HepG2 (cell line): ENCODE data around the gene LRRC4. TPM values are rescaled to one million over a fixed set of nuclear protein-coding genes. Genes with fewer than 3 reads are reported as not detected.

Source experiments
- ATAC-seq: fragments of 200-7000 bp; cut with Tn5 transposase; 3 replicates; pipeline ENCODE4 v1.9.1; 2020; ENCODE audit warnings: mild to moderate bottlenecking, moderate library complexity
- BruUV-seq: library from RNA; stranded (reverse); fragments of 400-500 nt; replicated peaks from 2 replicates; lab custom pipeline; 2021; lab: Mats Ljungman, UMichigan
- CTCF ChIA-PET: fragments of 300-600 bp; formaldehyde crosslinking; extraction: SDS; loops from one replicate; lab custom pipeline; 2021; ENCODE audit warnings: low total read pairs, inconsistent platforms, low intra/inter-chr PET ratio; lab: Yijun Ruan, JAX
- POLR2A ChIA-PET: fragments of 350-600 bp; sonication (Branson Sonifier 250); formaldehyde crosslinking; loops from one replicate; lab custom pipeline; 2020; ENCODE audit warnings: antibody characterized with exemption, inconsistent platforms; lab: Yijun Ruan, JAX
- DNase-seq: peaks from one replicate; pipeline ENCODE4 v3.0.0-alpha.2; 2015; ENCODE audit warnings: low spot score
- FAIRE-seq: peaks from 3 replicates; lab custom pipeline; 2011; peaks lifted over from hg19 to GRCh38; lab: Jason Lieb, UNC
- H2AFZ ChIP-seq: one replicate; pipeline ENCODE4 v1.6.1; 2011; ENCODE audit warnings: low read length, inconsistent platforms
- H3K27ac ChIP-seq: fragments of 300-600 bp; 3 replicates; pipeline ENCODE4 v1.8.0; 2011; ENCODE audit warnings: mixed run types, mild to moderate bottlenecking, mixed read lengths, low read length, inconsistent platforms; ENCODE audit not compliant: insufficient read depth; ENCODE audit errors: extremely low read length
- H3K27me3 ChIP-seq, 2 experiments: fragments of 200-600 bp in 1 of 2; 2 replicates in 1 of 2; 3 replicates in 1 of 2; pipeline versions ENCODE4 v1.6.0 to v1.8.0; 2011; ENCODE audit warnings: low read length in 2 of 2, mild to moderate bottlenecking in 2 of 2, moderate library complexity in 2 of 2, inconsistent platforms in 1 of 2; ENCODE audit not compliant: insufficient read depth in 2 of 2, control insufficient read depth in 1 of 2
- H3K36me3 ChIP-seq, 2 experiments: fragments of 200-600 bp in 1 of 2; replicated peaks in 1 of 2; 2 replicates in 1 of 2; 3 replicates in 1 of 2; pipeline versions ENCODE4 v1.5.1 to v1.8.0; 2011; ENCODE audit warnings: low read length in 2 of 2, inconsistent platforms in 1 of 2; ENCODE audit not compliant: insufficient read depth in 2 of 2, control insufficient read depth in 1 of 2
- H3K4me1 ChIP-seq: 2 replicates; pipeline ENCODE4 v1.5.1; 2012; ENCODE audit warnings: low read length, inconsistent platforms; ENCODE audit not compliant: insufficient read depth
- H3K4me2 ChIP-seq: 2 replicates; pipeline ENCODE4 v1.6.0; 2011; ENCODE audit warnings: low read depth, low read length, inconsistent platforms
- H3K4me3 ChIP-seq, 3 experiments: fragments of 200-600 bp in 1 of 3; sonication (generic), shearing (Covaris generic) in 1 of 3; replicated peaks in 1 of 3; 2 replicates each; pipeline ENCODE4 v1.5.1; 2011 to 2016; ENCODE audit warnings: low read length in 3 of 3, inconsistent platforms in 2 of 3, low read depth in 2 of 3, mild to moderate bottlenecking in 2 of 3, control low read depth in 1 of 3, mixed read lengths in 1 of 3; ENCODE audit not compliant: insufficient read depth in 1 of 3
- H3K79me2 ChIP-seq: one replicate; pipeline ENCODE4 v1.6.1; 2011; ENCODE audit warnings: low read length, inconsistent platforms; ENCODE audit not compliant: insufficient read depth
- H3K9ac ChIP-seq: 2 replicates; pipeline ENCODE4 v1.6.0; 2011; ENCODE audit warnings: mild to moderate bottlenecking, low read depth, low read length, inconsistent platforms; ENCODE audit not compliant: insufficient read depth
- H3K9me3 ChIP-seq: 2 replicates; pipeline ENCODE4 v1.5.1; 2012; ENCODE audit warnings: mild to moderate bottlenecking, low read length
- H4K20me1 ChIP-seq: 2 replicates; pipeline ENCODE4 v1.6.0; 2011; ENCODE audit warnings: inconsistent platforms, mild to moderate bottlenecking, low read length, moderate library complexity; ENCODE audit not compliant: insufficient read depth
- AGO2 ChIP-seq: fragments of 200-400 bp; formaldehyde crosslinking; optimal IDR thresholded peaks from 2 replicates; pipeline ENCODE3; 2017; ENCODE audit warnings: mild to moderate bottlenecking, low read depth, low read length, moderate library complexity
- CBX1 ChIP-seq: IDR thresholded peaks from one replicate; pipeline ENCODE4 v1.6.1; 2016; ENCODE audit warnings: antibody characterized with exemption, low read depth
- FUBP1 ChIP-seq: sonication (generic); formaldehyde crosslinking; IDR thresholded peaks from 2 replicates; pipeline ENCODE4 v1.5.1; 2020; ENCODE audit warnings: missing genetic modification reagents, mild to moderate bottlenecking, borderline replicate concordance
- HMG20A ChIP-seq: IDR thresholded peaks from 2 replicates; pipeline ENCODE4 v1.6.1; 2016; ENCODE audit warnings: borderline replicate concordance
- JARID2 ChIP-seq: sonication (generic); formaldehyde crosslinking; IDR thresholded peaks from 2 replicates; pipeline ENCODE4 v1.8.1; 2023; ENCODE audit warnings: missing genetic modification reagents, inconsistent platforms; ENCODE audit not compliant: insufficient replicate concordance
- NFRKB ChIP-seq: fragments of 450-650 bp; IDR thresholded peaks from 2 replicates; pipeline ENCODE4 v1.6.1; 2017
- PHF5A ChIP-seq: IDR thresholded peaks from one replicate; pipeline ENCODE4 v1.6.1; 2018; ENCODE audit warnings: low read depth, missing genetic modification reagents; ENCODE audit not compliant: unreplicated experiment
- RBM22 ChIP-seq: fragments of 200-400 bp; formaldehyde crosslinking; optimal IDR thresholded peaks from 2 replicates; pipeline ENCODE3; 2017; ENCODE audit warnings: mild to moderate bottlenecking, low read length, moderate library complexity
- SCMH1 ChIP-seq: sonication (generic); formaldehyde crosslinking; IDR thresholded peaks from 2 replicates; pipeline ENCODE4 v1.9.0; 2021; ENCODE audit warnings: missing genetic modification reagents, mild to moderate bottlenecking, borderline replicate concordance
- ZNF296 ChIP-seq: sonication (generic); formaldehyde crosslinking; conservative IDR thresholded peaks from 2 replicates; pipeline ENCODE4 v1.5.0; 2020; ENCODE audit warnings: mild to moderate bottlenecking, missing genetic modification reagents
- ZNF460 ChIP-seq: sonication (generic); formaldehyde crosslinking; IDR thresholded peaks from 2 replicates; pipeline ENCODE4 v1.5.1; 2020; ENCODE audit warnings: missing genetic modification reagents, mild to moderate bottlenecking, borderline replicate concordance
- ZNF816 ChIP-seq: sonication (generic); formaldehyde crosslinking; IDR thresholded peaks from 2 replicates; pipeline ENCODE4 v1.8.0; 2022; ENCODE audit warnings: missing genetic modification reagents, mild to moderate bottlenecking, borderline replicate concordance
- WGBS: methylation state at CpG from one replicate; pipeline ENCODE4 v1.1.6; 2017; ENCODE audit warnings: low lambda C conversion rate; 5-methylcytosine and 5-hydroxymethylcytosine counted together
- in situ Hi-C: cut with HindIII; loops from 2 replicates; pipeline ENCODE4 v1.10.0; 2017; ENCODE audit warnings: low pct_unique_long_range_greater_than_20kb; ENCODE audit not compliant: extremely low pct_ligation_motif_present
- intact Hi-C: fragments of 100-400 bp; cut with micrococcal nuclease; formaldehyde crosslinking; loops from one replicate; pipeline ENCODE4 v1.10.0; 2022; ENCODE audit not compliant: unreplicated experiment
- polyA plus RNA-seq, 8 experiments: library from polyadenylated mRNA; depleted of rRNA in 3 of 8; stranded (reverse) in 7 of 8; unstranded in 1 of 8; fragments of >200 nt; fragmentation: Illumina TruSeq in 4 of 8; extraction: Trizol in 4 of 8; gene quantifications; 2 replicates each; pipeline versions ENCODE4 v1.2.1 to v1.2.3, GENCODE V29; 2011 to 2016; ENCODE audit warnings: low read depth in 4 of 8, missing spikeins in 1 of 8, mixed read lengths in 1 of 8; ENCODE audit not compliant: insufficient read depth in 1 of 8
- total RNA-seq, 5 experiments: library from RNA; depleted of rRNA; stranded (reverse); fragments of >200 nt; fragmentation: Illumina TruSeq; extraction: Trizol; gene quantifications; 2 replicates each; pipeline ENCODE4 v1.2.3, GENCODE V29; 2016; ENCODE audit warnings: low read depth in 1 of 5
- TF ChIP-seq, protein P1 (sequence below): IDR thresholded peaks from 2 replicates; pipeline ENCODE4 v1.6.1; 2016; ENCODE audit warnings: missing compliant biosample characterization, missing genetic modification reagents, borderline replicate concordance
- TF ChIP-seq, protein P2 (sequence below): sonication (generic); formaldehyde crosslinking; IDR thresholded peaks from 2 replicates; pipeline ENCODE4 v1.4.0; 2020; ENCODE audit warnings: mild to moderate bottlenecking, missing genetic modification reagents
- TF ChIP-seq, protein P3 (sequence below): sonication (generic); formaldehyde crosslinking; IDR thresholded peaks from 2 replicates; pipeline ENCODE4 v1.5.1; 2020; ENCODE audit warnings: missing genetic modification reagents, mild to moderate bottlenecking, borderline replicate concordance

LRRC4 gene
- total and polyA plus RNA-seq, 2 of the 13 experiments (the other 11 are each of a cell fraction or from before 2014, with no cell fraction given) = not detected

- FAIRE-seq (no peak), DNase-seq (no peak), ATAC-seq (no peak)
- no peaks in the 10 kb centered on the region for H3K4me1 ChIP-seq
- peaks cover 8 to 25% of the 10 kb centered on the region in 2 experiments; a peak in 4 of 5 replicates for H3K36me3 ChIP-seq
- no peaks in the 10 kb centered on the region for H3K27me3 ChIP-seq
- no peaks in the 10 kb centered on the region for H3K79me2 ChIP-seq
- intact Hi-C loops = no loop called here
- H3K4me2 ChIP-seq = no peak overlapping the region
- no peak overlapping the region for H2AFZ ChIP-seq
- H3K9me3 ChIP-seq = no peaks in the 10 kb centered on the region
- no peak overlapping the region for H3K27ac ChIP-seq
- no peak for TF ChIP-seq NFRKB
- no peak for TF ChIP-seq ZNF460
- peak; percentile 42 for TF ChIP-seq AGO2
- TF ChIP-seq, protein P1, sequence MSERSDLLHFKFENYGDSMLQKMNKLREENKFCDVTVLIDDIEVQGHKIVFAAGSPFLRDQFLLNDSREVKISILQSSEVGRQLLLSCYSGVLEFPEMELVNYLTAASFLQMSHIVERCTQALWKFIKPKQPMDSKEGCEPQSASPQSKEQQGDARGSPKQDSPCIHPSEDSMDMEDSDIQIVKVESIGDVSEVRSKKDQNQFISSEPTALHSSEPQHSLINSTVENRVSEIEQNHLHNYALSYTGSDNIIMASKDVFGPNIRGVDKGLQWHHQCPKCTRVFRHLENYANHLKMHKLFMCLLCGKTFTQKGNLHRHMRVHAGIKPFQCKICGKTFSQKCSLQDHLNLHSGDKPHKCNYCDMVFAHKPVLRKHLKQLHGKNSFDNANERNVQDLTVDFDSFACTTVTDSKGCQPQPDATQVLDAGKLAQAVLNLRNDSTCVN (CRISPR knock-in tag) = no peak
- TF ChIP-seq FUBP1 (CRISPR knock-in tag) = no peak
- no peak for TF ChIP-seq HMG20A (CRISPR knock-in tag)
- TF ChIP-seq, protein P2, sequence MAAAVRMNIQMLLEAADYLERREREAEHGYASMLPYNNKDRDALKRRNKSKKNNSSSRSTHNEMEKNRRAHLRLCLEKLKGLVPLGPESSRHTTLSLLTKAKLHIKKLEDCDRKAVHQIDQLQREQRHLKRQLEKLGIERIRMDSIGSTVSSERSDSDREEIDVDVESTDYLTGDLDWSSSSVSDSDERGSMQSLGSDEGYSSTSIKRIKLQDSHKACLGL = no peak
- TF ChIP-seq PHF5A (CRISPR knock-in tag) = no peak
- no peak for TF ChIP-seq ZNF296 (CRISPR knock-in tag)
- no peak for TF ChIP-seq CBX1
- TF ChIP-seq, protein P3, sequence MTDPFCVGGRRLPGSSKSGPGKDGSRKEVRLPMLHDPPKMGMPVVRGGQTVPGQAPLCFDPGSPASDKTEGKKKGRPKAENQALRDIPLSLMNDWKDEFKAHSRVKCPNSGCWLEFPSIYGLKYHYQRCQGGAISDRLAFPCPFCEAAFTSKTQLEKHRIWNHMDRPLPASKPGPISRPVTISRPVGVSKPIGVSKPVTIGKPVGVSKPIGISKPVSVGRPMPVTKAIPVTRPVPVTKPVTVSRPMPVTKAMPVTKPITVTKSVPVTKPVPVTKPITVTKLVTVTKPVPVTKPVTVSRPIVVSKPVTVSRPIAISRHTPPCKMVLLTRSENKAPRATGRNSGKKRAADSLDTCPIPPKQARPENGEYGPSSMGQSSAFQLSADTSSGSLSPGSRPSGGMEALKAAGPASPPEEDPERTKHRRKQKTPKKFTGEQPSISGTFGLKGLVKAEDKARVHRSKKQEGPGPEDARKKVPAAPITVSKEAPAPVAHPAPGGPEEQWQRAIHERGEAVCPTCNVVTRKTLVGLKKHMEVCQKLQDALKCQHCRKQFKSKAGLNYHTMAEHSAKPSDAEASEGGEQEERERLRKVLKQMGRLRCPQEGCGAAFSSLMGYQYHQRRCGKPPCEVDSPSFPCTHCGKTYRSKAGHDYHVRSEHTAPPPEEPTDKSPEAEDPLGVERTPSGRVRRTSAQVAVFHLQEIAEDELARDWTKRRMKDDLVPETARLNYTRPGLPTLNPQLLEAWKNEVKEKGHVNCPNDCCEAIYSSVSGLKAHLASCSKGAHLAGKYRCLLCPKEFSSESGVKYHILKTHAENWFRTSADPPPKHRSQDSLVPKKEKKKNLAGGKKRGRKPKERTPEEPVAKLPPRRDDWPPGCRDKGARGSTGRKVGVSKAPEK (CRISPR knock-in tag) = no peak
- peak; percentile 63 for TF ChIP-seq RBM22
- no peak for TF ChIP-seq JARID2 (CRISPR knock-in tag)
- TF ChIP-seq ZNF816 (CRISPR knock-in tag) = no peak
- no peak for TF ChIP-seq SCMH1 (CRISPR knock-in tag)
- in situ Hi-C loops = no loop called here
- H3K4me3 ChIP-seq = no peak overlapping the region
- no peak overlapping the region for H3K9ac ChIP-seq
- H4K20me1 ChIP-seq = no peaks in the 10 kb centered on the region; the same call in 1 of the 2 replicates
- CTCF ChIA-PET = no interaction called here
- 97% methylated on average over 29 of the region's 41 CpGs for WGBS
- no TSS peak for BruUV-seq
- POLR2A ChIA-PET = no interaction called here
Observed at GRCh38 chr7:128032605-128033235, 1.5 kb upstream of the LRRC4 start.
